Ascending aorta (tissue), 2 donors: Measurements from ENCODE around the gene CTSS. TPM values are rescaled to one million over a fixed set of nuclear protein-coding genes. Genes with fewer than 3 reads are reported as not detected.

Source experiments
- DNase-seq, 2 donors: peaks; one replicate each; pipeline ENCODE4 v3.0.0-alpha.2; 2019; ENCODE audit warnings: low spot score in 2 of 2
- H3K27ac ChIP-seq, 2 donors: fragments of 200-600 bp; sonication (generic); one replicate each; pipeline ENCODE4 v1.5.1; 2016 to 2017; ENCODE audit warnings: mild to moderate bottlenecking in 1 of 2
- H3K27me3 ChIP-seq: fragments of 200-600 bp; sonication (generic); one replicate; pipeline ENCODE4 v1.5.1; 2017
- H3K36me3 ChIP-seq, 2 donors: fragments of 200-600 bp; sonication (generic); one replicate each; pipeline ENCODE4 v1.5.1; 2016
- H3K4me1 ChIP-seq, 2 donors: fragments of 200-600 bp; sonication (generic); one replicate each; pipeline ENCODE4 v1.5.1; 2016 to 2017; ENCODE audit warnings: mild to moderate bottlenecking in 1 of 2
- H3K4me3 ChIP-seq, 2 donors: fragments of 200-600 bp; sonication (generic); one replicate each; pipeline ENCODE4 v1.5.1; 2016 to 2017; ENCODE audit warnings: mild to moderate bottlenecking in 1 of 2
- H3K9me3 ChIP-seq, 2 donors: fragments of 200-600 bp; sonication (generic); one replicate each; pipeline ENCODE4 v1.5.1; 2016
- CTCF ChIP-seq, 3 experiments: fragments of 200-600 bp in 2 of 3; fragments of 450-650 bp in 1 of 3; sonication (generic) in 2 of 3; IDR thresholded peaks; one replicate each; pipeline ENCODE4 v1.5.1; 2016 to 2019; ENCODE audit warnings: antibody characterized with exemption in 3 of 3, mild to moderate bottlenecking in 1 of 3, moderate library complexity in 1 of 3
- intact Hi-C: fragments of 100-400 bp; cut with DNase I; formaldehyde crosslinking; loops from one replicate; pipeline ENCODE4 v1.15.1; 2023
- total RNA-seq: library from RNA; depleted of rRNA; stranded (reverse); fragments of >200 nt; gene quantifications from one replicate; pipeline ENCODE4 v1.1.0, GENCODE V29; 2016

CTSS gene
- total RNA-seq, 1 donor from 2014 or later: 32.1 TPM

GRCh38 chr1:150761801-150762200 is 3.8 kb downstream of the CTSS start:
- DNase-seq: no peak
- no peak for TF ChIP-seq CTCF (IDR thresholded peaks at IDR 0.05)
- Histone ChIP-seq H3K9me3 (no peaks in the 10 kb centered on the region), H3K4me1 (no peaks in the 10 kb centered on the region), H3K36me3 (no peaks in the 10 kb centered on the region), H3K27me3 (no peaks in the 10 kb centered on the region), H3K4me3 (no peak overlapping the region), H3K27ac (no peak overlapping the region)
- intact Hi-C loops: no loop called here

GRCh38 chr1:150760013-150760412 is 5.6 kb downstream of the CTSS start:
- Histone ChIP-seq H3K36me3 (no peaks in the 10 kb centered on the region), H3K27ac (no peak overlapping the region), H3K27me3 (no peaks in the 10 kb centered on the region), H3K9me3 (no peaks in the 10 kb centered on the region), H3K4me3 (no peak overlapping the region), H3K4me1 (no peaks in the 10 kb centered on the region)
- intact Hi-C loops: no loop called here
- no peak for DNase-seq
- no peak for TF ChIP-seq CTCF (IDR thresholded peaks at IDR 0.05)

- H3K4me1 ChIP-seq: no peaks in the 10 kb centered on the region
- no peak overlapping the region for H3K4me3 ChIP-seq
- DNase-seq: no peak
- H3K9me3 ChIP-seq: no peaks in the 10 kb centered on the region
- no peak for TF ChIP-seq CTCF (IDR thresholded peaks at IDR 0.05)
- intact Hi-C loops: no loop called here
- no peaks in the 10 kb centered on the region for H3K27me3 ChIP-seq
- H3K36me3 ChIP-seq: peaks cover 0 to 2% of the 10 kb centered on the region in 2 donors
- no peak overlapping the region for H3K27ac ChIP-seq
Observed at GRCh38 chr1:150753416-150753815, 12.2 kb downstream of the CTSS start.

GRCh38 chr1:150751443-150751842 is 14.1 kb downstream of the CTSS start:
- Histone ChIP-seq H3K4me1 (no peaks in the 10 kb centered on the region), H3K27ac (no peak overlapping the region), H3K36me3 (peaks cover 0 to 2% of the 10 kb centered on the region in 2 donors), H3K9me3 (no peaks in the 10 kb centered on the region), H3K27me3 (no peaks in the 10 kb centered on the region), H3K4me3 (no peak overlapping the region)
- no peak for TF ChIP-seq CTCF (IDR thresholded peaks at IDR 0.05)
- no peak for DNase-seq
- intact Hi-C loops: no loop called here

- intact Hi-C loops: no loop called here
- H3K9me3 ChIP-seq: no peaks in the 10 kb centered on the region
- no peak overlapping the region for H3K27ac ChIP-seq
- H3K27me3 ChIP-seq: no peaks in the 10 kb centered on the region
- peaks cover 0 to 2% of the 10 kb centered on the region in 2 donors for H3K36me3 ChIP-seq
- TF ChIP-seq CTCF (IDR thresholded peaks at IDR 0.05): no peak
- DNase-seq: no peak
- no peaks in the 10 kb centered on the region for H3K4me1 ChIP-seq
- H3K4me3 ChIP-seq: no peak overlapping the region
Observed at GRCh38 chr1:150749720-150750311, 15.8 kb downstream of the CTSS start.
